Daoy (cell line): Measurements from ENCODE around the gene TSPAN13. TPM values are rescaled to one million over a fixed set of nuclear protein-coding genes. Genes with fewer than 3 reads are reported as not detected.

ENCODE experiments used
- DNase-seq: peaks from one replicate; pipeline ENCODE4 v3.0.0-alpha.2; 2015; ENCODE audit warnings: low read depth
- total RNA-seq: library from RNA; depleted of rRNA; stranded (reverse); fragments of >200 nt; shearing (Covaris generic); gene quantifications from 2 replicates; pipeline ENCODE4 v1.2.3, GENCODE V29; 2014

TSPAN13 gene
- total RNA-seq, 1 experiment from 2014 or later: 35.5 TPM

DNA sequence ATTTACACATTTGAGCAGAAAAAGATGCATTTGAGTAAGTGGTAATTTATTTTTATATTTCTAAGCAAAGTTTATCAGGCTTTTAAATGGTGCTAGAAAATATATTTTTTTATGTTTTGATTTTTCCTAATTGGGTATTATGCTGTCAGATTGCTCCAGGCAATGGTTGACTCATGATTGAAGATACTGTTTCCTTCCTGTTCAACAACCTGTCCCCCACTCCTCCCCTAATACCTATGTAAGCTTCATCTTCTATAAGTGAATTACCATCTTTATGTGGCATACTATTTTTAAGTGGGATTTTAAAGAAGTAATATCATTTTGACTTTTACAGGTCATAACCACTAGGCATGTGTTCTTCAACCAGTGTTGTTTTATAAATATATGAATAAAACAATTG is 21.4 kb downstream of the TSPAN13 start:
- no peak for DNase-seq

- DNase-seq: no peak
Observed at GRCh38 chr7:16776053-16776452, 22.5 kb downstream of the TSPAN13 start.

- no peak for DNase-seq
Observed at GRCh38 chr7:16778476-16778875, 24.9 kb downstream of the TSPAN13 start.

- DNase-seq: no peak
Observed at GRCh38 chr7:16779051-16779450, 25.5 kb downstream of the TSPAN13 start.

GRCh38 chr7:16780596-16780995 is 27.0 kb downstream of the TSPAN13 start:
- DNase-seq: no peak

DNA sequence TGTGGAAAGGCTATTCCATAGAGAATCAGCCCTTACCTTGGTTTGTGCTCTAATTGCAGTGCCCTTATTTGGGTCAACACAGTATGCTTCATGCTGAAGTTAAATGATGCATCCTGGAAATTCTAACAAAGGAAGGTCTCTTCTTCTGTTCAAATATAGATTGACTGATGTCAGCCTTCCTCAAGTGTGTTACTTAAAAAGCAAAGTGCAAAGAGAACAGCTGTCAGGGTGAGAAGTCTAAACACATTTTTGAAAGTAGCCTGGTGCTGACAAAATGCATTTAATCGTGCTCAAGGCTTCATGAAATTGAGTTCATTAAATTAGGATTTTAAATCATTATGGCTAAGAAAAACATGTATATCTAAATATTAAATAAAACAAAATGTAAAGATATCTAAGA is 31.8 kb downstream of the TSPAN13 start:
- DNase-seq: no peak

DNA sequence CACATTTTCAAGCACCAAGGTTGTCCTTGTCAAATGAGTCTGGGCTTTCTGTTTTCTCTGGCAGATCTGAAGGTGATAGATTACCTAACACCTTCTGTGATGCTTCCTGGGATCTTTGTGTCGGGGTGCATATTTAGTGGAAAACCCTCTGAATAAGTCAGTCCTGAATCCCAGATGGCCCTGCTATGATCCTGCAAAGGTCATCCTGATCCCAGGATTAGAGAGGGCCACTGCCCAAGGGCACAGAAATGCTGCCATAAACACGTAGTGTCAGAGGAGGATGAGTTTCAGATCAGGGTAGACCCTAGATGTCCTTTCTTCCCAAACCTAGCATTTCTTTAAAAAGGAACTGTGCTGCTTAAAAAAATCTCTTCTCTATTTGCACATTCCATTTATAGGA is 32.3 kb downstream of the TSPAN13 start:
- DNase-seq: no peak

- DNase-seq: no peak
Observed at GRCh38 chr7:16786257-16786656, 32.7 kb downstream of the TSPAN13 start.

- DNase-seq: no peak
Observed at GRCh38 chr7:16787127-16787526, 33.6 kb downstream of the TSPAN13 start.

DNA sequence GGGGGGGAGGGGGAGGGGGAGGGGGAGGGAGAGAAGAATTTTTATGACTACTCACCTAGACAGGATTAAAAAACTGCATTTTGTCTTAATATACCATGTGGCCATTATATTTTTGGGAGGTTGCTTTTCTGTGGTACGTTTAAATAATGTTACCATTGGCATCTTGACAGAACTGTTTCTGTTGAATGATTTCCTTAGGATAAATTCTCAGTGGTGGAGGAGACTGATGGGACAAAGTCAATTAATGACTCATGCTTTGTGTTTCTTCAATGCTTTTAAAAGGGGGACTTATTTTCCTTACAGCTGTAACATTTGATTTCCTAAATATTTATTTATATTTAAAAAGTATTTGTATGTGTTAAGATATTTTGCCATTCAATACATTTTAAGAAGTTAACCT is 37.5 kb downstream of the TSPAN13 start:
- no peak for DNase-seq

GRCh38 chr7:16791905-16792698 is 38.5 kb downstream of the TSPAN13 start:
- DNase-seq: no peak

DNA sequence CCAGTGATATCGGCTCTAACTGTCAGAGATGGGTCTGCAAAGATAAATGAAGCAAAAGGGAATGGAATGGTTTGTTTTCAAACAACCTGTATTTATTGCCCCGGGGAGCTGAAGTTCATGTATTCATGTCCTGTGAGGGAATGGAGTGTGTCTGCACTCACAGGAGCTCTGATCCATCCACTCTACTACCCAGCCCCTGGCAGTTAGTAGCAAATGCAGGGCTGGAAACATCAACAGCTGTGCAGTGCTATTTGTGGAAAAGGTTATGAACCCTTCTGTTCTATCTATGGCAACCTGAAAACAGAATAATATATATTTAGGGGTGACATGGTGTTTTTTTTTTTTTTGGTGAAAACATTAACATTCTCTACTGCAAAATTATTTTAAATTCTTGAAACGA is 41.4 kb downstream of the TSPAN13 start:
- no peak for DNase-seq

DNA sequence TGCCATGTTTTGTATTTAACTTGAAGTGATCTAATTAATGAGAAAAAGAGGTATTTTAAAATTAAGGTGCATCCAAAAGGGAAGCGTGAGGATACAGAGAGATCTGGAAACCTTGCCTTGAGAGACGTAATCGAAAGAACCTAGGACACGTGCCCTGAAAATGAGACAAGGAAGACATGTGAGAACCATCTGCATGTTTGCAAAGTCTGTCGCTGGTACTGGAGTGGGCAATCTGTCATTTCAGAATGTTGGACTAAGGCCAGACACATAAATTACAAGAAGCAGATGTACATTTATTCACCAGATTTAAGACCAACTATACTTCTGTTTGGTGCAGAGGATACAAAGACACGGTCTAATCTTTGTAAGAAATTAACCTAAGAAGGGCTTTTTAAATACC is 42.1 kb downstream of the TSPAN13 start:
- DNase-seq: no peak

DNA sequence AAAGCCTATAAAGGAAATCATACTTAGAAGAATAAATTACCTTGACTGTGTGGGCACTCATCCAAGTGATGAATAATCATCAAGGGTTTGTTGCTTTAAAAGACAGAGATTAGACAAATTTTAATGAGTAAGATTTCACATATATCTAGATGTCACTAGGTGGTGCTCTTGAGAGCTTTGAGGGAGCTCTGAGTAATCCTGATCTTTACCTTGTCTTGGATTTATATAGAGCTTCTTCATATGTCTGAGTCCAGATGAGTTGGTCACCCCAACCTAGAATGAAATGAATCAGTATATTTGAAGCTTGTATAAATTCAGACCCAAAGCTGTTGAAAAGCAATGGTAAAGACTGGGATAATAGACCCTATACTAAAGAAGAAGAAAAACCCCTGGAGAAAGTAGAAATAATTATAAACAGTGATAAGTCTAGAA is 47.6 kb downstream of the TSPAN13 start:
- peak; percentile 73 for DNase-seq

- DNase-seq: no peak
Observed at GRCh38 chr7:16801579-16801978, 48.0 kb downstream of the TSPAN13 start.

- no peak for DNase-seq
Observed at GRCh38 chr7:16803125-16803524, 49.6 kb downstream of the TSPAN13 start.

GRCh38 chr7:16803881-16804673 is 50.5 kb downstream of the TSPAN13 start:
- DNase-seq: no peak

- DNase-seq: no peak
Observed at GRCh38 chr7:16804674-16805439, 51.3 kb downstream of the TSPAN13 start, which contains the start of gene AGR2. Gene AGR2 (minus strand): TSS chr7:16804999. CDS start chr7:16801796, 3,203 bp downstream.

DNA sequence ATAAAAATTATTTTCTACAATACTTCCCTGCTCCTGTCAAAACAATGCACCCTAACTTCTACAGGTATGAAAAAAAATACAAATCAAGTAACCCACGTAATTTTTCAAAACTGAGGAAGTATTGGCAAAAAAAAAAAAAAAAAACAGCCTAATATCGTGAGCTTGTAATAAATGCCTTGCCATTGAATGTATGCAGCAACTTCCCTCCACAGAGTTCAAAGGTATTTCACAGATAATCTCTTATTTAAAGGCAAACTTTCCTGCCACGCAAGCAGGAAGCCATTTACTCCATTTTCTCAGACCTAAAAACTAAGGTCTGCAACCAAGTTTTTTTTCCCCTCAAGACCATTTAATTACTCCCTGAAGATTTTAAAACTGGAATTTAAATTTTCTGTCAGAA is 51.9 kb downstream of the TSPAN13 start:
- no peak for DNase-seq

DNA sequence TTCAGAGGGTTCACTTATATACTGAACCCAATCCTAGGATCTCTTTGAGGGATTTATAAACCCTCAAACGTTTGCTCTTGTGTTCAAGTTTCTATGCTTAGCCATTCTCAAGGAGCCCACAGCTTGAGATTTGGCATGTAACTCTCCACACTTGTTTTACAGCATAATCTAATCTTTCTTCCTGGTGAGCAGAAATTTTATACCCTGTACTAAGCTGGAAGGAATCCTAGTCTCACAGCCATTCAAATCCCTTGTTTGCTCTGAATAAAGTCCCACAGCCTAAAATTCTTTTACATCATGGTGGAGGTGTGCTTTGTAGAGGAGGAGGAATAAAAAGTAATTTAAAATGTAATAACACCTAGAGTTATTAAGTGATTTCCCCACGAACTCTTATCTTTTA is 56.6 kb downstream of the TSPAN13 start:
- no peak for DNase-seq

GRCh38 chr7:16810573-16810972 is 57.0 kb downstream of the TSPAN13 start:
- no peak for DNase-seq

DNA sequence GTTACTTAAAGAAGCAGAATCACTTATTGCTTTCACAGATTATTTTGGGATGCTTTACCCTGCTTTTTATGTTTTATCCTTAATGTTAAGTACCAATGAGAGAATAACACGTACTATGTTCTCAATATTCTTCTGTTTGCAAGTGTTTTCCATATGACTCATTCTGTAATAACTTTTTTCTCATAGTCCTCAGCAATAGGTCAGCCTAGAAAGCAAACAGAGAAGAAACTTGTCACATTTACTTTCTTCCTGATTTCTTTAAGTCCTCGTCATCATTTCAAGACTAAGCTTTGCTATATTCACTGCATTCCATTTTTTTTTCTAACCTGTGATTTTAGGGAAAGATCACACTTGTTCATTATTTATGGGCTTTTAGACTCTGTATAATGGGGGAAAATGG is 58.0 kb downstream of the TSPAN13 start:
- DNase-seq: no peak
